ENCODE results near the gene TRABD.
"Not testable (repeated sequence)": the region's sequence is repeated elsewhere in the genome, so short reads cannot be mapped to it uniquely, and the experiment has no call there.

The TRABD gene

DNA sequence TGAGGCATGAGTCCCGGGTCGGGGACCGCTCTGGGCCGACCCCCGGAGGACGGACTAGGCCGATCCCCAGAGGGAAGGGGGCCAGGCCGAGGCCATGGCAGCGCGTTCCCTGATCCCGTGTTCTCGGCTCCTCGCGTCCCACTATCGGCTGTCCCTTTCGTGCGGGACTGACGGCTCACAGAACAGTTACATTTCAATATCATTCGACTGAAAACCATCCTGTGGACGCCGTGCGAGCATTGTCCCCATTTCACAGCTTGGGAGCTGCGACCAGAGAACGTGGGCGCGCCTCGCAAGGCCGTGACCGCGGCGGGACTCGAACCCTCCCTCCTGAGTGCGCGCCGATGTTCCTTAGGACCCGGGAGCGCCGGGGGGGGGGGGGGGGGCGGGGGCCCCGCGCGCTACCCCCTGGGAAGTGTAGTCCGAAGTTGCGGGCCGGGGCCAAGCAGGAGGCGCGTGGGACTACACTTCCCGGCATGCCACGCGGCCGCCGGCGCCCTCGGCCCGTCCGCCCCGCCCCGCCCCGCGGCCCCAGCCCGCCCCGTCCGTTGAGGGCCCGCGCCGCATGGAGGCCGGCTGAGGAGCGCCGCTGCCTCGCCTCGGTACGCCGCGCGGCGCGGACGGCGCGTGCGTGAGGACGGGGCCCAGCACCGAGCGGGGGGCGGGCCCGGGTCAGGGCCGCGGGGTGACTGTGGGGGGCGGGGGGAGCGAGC lies at the start of gene TRABD:
TRABD (plus strand) TSS at position 539 of the 713 bp plus-strand sequence. CDS start 7,148 bp downstream, outside the sequence.
- peak; percentile 85 to 91 for DNase-seq

- DNase-seq, result no peak
These were observed 49.1 kb upstream of the TRABD start for GRCh38 chr22:50136581-50137015.

GRCh38 chr22:50137277-50137676 lies 48.4 kb upstream of the TRABD start:
- DNase-seq, result not testable (repeated sequence)

GRCh38 chr22:50138041-50138440 lies 47.7 kb upstream of the TRABD start:
- no peak for DNase-seq

- DNase-seq, result no peak
These were observed 46.7 kb upstream of the TRABD start for GRCh38 chr22:50138988-50139387.

- no peak for DNase-seq
These were observed 45.8 kb upstream of the TRABD start for GRCh38 chr22:50139843-50140415.

DNA sequence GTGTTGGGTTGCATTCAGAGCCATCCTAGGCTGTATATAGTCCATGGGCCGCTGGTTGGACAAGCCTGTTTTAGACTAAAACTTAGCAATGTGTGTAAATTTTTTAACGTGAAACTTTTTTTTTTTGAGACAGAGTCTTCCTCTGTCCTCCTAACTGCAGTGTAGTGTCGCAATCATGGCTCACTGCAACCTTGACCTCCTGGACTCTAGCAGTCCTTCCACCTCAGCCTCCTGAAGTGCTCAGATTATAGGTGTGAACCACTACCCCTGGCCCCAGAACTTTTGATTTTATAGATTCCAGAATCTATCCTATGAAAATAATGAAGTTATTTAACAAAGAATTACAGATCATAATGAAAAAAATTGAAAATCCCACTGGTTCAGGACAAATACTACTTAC lies 45.1 kb upstream of the TRABD start:
- DNase-seq, result no peak

GRCh38 chr22:50141462-50141861 lies 44.3 kb upstream of the TRABD start:
- DNase-seq, result no peak

DNA sequence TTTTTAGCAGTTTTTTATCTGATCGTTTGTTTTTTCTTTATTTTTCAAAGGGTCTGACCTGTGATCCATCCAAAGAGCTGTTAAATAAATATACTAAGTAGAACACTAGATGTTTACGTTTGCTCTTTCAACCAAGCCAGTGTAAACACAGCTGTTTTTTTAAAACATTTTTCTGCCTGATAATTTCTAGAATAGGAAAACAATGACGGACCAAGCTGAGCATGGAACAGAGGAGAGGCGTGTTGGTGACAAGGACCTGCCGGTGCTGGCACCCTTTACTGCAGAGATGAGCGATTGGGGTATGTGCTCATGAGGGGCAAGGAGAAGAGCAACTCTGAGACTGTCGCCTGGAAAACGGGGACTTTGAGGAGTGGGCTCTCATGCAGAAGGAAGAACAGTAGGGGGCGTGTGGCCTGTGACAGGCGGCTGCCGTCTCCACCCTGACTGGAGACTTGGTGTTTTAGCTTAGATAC lies 43.8 kb upstream of the TRABD start:
- DNase-seq, result no peak

DNA sequence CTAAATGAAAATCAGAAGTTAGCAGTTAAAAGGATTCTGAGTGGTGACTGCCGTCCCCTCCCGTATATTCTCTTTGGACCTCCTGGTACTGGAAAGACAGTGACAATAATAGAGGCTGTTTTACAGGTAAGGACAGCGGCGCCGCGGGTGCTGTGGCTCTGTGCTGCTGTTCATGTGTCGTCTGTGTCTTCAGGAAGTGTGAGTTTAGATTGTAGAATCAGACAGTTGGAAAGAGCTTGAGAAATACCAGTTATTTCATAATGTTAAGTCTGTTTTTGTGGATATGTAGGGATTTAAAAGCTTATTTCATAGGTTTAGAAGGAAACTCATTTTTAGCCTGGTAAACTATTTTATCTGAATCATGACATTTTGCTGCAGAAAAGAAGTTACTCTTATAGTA lies 42.6 kb upstream of the TRABD start:
- no peak for DNase-seq

DNA sequence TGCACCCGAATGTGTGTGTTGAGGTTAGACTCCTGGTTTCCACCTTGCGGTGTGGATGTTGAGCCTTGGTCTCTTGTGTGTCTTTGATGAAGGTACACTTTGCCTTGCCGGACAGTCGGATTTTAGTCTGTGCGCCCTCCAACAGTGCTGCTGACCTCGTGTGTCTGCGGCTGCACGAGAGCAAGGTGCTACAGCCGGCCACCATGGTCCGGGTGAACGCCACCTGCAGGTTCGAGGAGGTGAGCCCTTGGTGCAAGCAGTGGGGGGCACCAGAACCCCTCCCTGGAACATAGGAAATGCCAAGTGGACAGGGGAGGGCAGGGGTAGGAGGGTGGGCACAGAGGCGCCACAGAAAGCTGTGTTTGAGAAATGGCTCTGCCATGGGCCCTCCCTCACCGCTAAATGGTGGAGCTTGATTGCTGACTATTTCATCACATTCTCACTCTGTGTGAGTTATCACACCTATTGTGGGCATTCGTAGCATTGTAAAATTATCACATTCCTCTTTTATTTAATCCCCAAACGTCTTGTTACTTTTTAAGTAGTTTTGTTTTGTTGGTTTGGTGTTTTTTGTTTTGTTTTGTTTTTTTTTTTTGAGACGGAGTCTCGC lies 41.6 kb upstream of the TRABD start:
- DNase-seq, result no peak

DNA sequence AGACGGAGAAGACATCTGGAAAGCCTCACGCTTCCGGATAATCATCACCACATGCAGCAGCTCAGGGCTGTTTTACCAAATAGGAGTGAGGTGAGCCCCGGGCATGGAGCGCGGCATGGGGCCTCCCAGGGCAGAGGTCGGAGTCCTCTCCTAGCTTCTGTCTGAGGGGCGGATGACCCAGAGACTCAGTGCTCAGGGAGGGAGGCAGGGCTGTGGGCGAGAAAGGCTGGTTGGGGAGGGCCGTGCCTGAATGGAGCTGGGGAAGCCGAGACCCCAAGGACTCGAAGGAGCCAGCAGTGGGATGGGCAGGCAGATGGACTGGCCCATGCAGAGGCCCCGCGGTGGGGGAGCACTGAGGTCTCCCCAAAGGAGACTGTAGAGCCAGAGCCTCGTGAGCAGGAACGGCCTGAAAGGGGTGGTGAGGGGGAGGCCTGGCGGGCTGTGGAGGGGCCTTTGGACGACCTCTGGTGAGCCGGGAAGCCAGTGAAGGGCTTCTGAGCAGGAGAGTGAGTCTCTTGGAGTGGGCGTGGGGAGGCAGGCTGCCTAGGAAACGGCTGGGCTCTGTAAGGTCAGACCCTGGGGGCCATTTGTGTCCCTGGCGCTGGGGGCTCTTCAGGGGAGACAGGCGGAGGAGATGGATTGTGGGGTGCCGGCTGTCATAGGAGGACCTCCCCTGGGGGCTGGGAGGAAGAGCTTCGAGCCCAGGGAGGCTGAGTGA lies 39.8 kb upstream of the TRABD start:
- no peak for DNase-seq

DNA sequence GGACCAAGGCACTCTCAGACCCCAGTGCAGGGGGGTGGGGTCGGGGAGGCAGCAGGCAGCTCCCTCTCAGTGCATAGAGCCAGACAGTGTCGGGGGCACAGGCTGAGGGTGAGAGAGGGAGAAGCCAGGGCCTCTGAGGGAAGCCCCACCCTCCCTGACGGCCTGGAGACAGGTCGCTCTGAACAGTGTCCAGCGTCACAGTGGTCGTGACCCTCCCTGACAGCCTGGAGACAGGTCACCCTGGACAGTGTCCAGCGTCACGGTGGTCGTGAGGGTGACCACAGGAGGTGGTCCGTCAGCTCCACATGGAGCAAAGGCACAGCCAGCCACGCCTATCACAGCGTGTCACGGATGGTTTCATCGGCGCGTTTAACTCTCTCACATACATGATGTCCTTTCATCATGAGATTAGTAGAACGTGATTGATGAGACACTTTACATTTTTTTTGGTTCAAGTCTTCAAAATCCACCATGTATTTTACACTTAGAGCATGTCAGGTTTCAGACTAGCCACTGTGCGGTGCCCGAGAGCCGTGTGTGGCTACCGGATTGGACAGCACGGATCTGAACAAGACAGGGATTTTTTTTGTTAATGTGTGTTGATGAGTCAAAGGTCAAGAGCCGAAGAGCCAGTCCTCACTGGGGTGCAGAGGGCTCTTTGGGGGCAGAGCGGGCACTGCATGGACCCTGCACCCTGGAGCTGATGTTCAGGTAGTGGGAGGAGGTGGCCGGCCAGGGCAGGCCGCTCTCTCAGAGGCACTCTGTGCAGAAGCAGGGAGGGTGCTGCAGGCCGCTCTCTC lies 39.1 kb upstream of the TRABD start:
- no peak for DNase-seq

- not testable (repeated sequence) for DNase-seq
These were observed 38.2 kb upstream of the TRABD start for GRCh38 chr22:50147258-50148165.

GRCh38 chr22:50148166-50148500 lies 37.6 kb upstream of the TRABD start:
- DNase-seq, result no peak

DNA sequence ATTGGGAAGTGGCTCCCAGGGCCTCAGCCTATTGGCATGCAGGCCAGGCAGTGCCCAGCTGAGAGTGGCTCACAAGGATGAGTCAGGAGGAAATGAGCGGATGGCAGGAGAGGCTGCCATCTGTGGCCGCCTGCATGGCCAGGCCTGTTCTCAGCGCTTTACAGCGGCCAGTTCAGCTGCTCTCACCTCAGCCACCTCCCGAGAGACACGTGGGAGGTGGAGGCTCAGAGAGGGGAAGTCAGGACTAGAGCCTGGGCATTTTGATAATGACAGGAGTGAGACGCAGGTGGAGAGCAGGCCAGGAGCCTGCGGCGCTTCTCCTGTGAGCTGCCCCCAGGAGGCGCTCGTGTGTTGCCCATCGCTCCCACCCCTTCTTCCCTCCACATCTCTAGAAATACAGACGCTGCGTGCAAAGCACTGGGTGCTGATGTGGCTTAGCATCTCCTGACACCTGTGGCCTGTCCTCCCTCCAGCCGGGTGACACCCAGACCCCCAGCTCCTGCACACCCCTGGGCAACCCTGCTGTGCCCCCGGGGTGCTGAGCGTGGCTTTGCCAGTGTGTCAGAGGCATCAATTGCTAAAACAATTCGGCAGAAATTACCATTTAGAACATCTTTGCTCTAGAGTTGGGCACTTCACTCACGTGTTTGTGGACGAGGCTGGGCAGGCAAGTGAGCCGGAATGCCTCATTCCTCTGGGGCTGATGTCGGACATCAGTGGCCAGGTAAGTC lies 36.6 kb upstream of the TRABD start:
- peak; percentile 66 to 71 for DNase-seq

DNA sequence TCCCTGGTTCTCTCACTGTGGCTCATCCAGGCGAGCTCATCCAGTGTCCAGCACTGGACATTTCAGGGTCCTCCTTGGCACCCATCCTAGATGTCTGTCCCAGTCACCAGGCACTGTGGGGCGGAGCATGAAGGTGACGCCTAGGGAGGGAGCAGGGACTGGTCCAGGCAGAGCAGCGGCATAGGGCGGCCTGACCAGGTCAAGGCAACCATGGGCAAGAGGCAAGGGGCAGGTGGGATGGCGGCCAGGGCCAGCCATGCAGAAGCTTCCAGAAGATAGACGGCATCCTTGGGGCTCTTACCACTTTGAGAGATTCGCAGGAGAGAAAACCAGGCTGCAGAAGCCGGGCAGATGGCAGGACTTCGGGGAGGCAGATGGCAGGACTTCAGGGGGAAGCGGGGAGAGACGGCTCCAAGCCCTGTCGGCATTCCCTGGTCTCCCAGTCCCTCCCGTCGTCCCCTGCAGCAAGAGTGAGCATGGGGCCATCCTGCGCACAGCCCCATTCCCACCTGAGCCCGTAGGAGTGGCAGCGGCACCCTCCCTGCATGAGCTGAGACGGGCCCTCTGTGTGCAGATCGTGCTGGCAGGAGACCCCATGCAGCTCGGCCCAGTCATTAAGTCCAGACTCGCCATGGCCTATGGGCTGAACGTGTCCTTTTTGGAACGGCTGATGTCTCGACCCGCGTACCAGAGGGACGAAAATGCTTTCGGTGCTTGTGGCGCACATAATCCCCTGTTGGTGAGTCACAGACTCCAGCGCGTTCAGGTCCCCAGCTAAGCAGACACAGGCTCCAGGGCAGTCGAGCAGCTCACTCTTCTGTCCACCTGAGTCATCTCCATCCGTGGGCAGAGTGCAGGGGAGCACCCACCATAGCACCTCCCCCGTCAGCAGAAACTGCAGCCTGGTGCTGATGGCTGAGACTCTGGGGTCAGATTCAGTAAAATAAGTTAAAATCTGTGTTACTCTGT lies 35.3 kb upstream of the TRABD start:
- no peak for DNase-seq

GRCh38 chr22:50151571-50152537 lies 33.9 kb upstream of the TRABD start:
- no peak for DNase-seq
